BE2C (cell line): Measurements from ENCODE around the gene SLC4A3.
"Not testable (repeated sequence)": the region's sequence is repeated elsewhere in the genome, so short reads cannot be mapped to it uniquely, and the experiment has no call there.

Experiments used
- DNase-seq: peaks from one replicate; pipeline ENCODE4 v3.0.0-alpha.2; 2020
- H3K27me3 ChIP-seq: fragments of 250-450 bp; sonication (Bioruptor Pico); 2 replicates; pipeline ENCODE4 v1.5.1; 2020; ENCODE audit warnings: mild to moderate bottlenecking
- H3K36me3 ChIP-seq: fragments of 250-450 bp; sonication (Bioruptor Pico); 2 replicates; pipeline ENCODE4 v1.5.1; 2020; ENCODE audit warnings: mild to moderate bottlenecking
- H3K4me1 ChIP-seq: fragments of 250-450 bp; sonication (Bioruptor Pico); 2 replicates; pipeline ENCODE4 v1.5.1; 2020
- H3K4me3 ChIP-seq: 2 replicates; pipeline ENCODE4 v1.5.1; 2011; ENCODE audit warnings: low read depth, low read length
- H3K9me3 ChIP-seq: fragments of 250-450 bp; sonication (Bioruptor Pico); 2 replicates; pipeline ENCODE4 v1.5.1; 2020
- CTCF ChIP-seq: IDR thresholded peaks from 2 replicates; pipeline ENCODE4 v1.5.1; 2012; ENCODE audit warnings: mild to moderate bottlenecking, low read depth, low read length

SLC4A3 gene

GRCh38 chr2:219645631-219646527, 18.4 kb downstream of the SLC4A3 start:
- Histone ChIP-seq H3K4me3 (no peak overlapping the region), H3K36me3 (no peaks in the 10 kb centered on the region), H3K4me1 (no peaks in the 10 kb centered on the region; the same call in 1 of the 2 replicates), H3K27me3 (peaks cover 20% of the 10 kb centered on the region), H3K9me3 (no peaks in the 10 kb centered on the region)
- no peak for DNase-seq
- TF ChIP-seq CTCF: no peak

- Histone ChIP-seq H3K4me1 (no peaks in the 10 kb centered on the region; the same call in 1 of the 2 replicates), H3K27me3 (peaks cover 41% of the 10 kb centered on the region), H3K4me3 (no peak overlapping the region), H3K9me3 (no peaks in the 10 kb centered on the region), H3K36me3 (no peaks in the 10 kb centered on the region)
- no peak for TF ChIP-seq CTCF
- DNase-seq: no peak
Measured at GRCh38 chr2:219648176-219648575, 20.7 kb downstream of the SLC4A3 start.

- DNase-seq: no peak
- no peak for TF ChIP-seq CTCF
Measured at GRCh38 chr2:219648963-219649362, 21.5 kb downstream of the SLC4A3 start.

GRCh38 chr2:219650426-219651248, 23.2 kb downstream of the SLC4A3 start:
- no peak for DNase-seq
- Histone ChIP-seq H3K9me3 (no peaks in the 10 kb centered on the region), H3K27me3 (peaks cover 56% of the 10 kb centered on the region), H3K4me1 (no peaks in the 10 kb centered on the region), H3K36me3 (no peaks in the 10 kb centered on the region), H3K4me3 (no peak overlapping the region)
- TF ChIP-seq CTCF: no peak

More at GRCh38 chr2:219648963-219649362, 21.5 kb downstream of the SLC4A3 start:
- no peaks in the 10 kb centered on the region for H3K36me3 ChIP-seq
- no peak overlapping the region for H3K4me3 ChIP-seq
- H3K4me1 ChIP-seq: no peaks in the 10 kb centered on the region; the same call in 1 of the 2 replicates
- H3K27me3 ChIP-seq: peaks cover 43% of the 10 kb centered on the region
- no peaks in the 10 kb centered on the region for H3K9me3 ChIP-seq

- H3K9me3 ChIP-seq, DNase-seq, H3K4me1 ChIP-seq, H3K36me3 ChIP-seq, H3K4me3 ChIP-seq: not testable (repeated sequence)
- peaks cover 63% of the 10 kb centered on the region for H3K27me3 ChIP-seq
Measured at GRCh38 chr2:219651656-219652055, 24.2 kb downstream of the SLC4A3 start.

- no peak for DNase-seq
- Histone ChIP-seq H3K36me3 (no peaks in the 10 kb centered on the region), H3K27me3 (peaks cover 66% of the 10 kb centered on the region), H3K4me1 (no peaks in the 10 kb centered on the region), H3K9me3 (no peaks in the 10 kb centered on the region), H3K4me3 (no peak overlapping the region)
- no peak for TF ChIP-seq CTCF
Measured at GRCh38 chr2:219656526-219656925, 29.1 kb downstream of the SLC4A3 start.
